Esophagus muscularis mucosa (tissue), 4 donors: ENCODE measurements around the gene SLC25A47. TPM values are rescaled to one million over a fixed set of nuclear protein-coding genes. Genes with fewer than 3 reads are reported as not detected.

ENCODE experiments used
- DNase-seq: peaks from one replicate; pipeline ENCODE4 v3.0.0-alpha.2; 2017; ENCODE audit errors: extremely low spot score
- H3K27ac ChIP-seq, 4 donors: fragments of 200-600 bp; sonication (generic); replicated peaks in 1 of 4; 1 replicate in 3 of 4; 2 replicates in 1 of 4; pipeline ENCODE4 v1.5.1; 2016 to 2019; ENCODE audit warnings: mild to moderate bottlenecking in 1 of 4
- H3K27me3 ChIP-seq, 4 donors: fragments of 200-600 bp; sonication (generic); one replicate each; pipeline versions ENCODE4 v1.5.1 to v1.6.0; 2016 to 2019
- H3K36me3 ChIP-seq, 4 donors: fragments of 200-600 bp; sonication (generic); one replicate each; pipeline ENCODE4 v1.5.1; 2016 to 2019
- H3K4me1 ChIP-seq, 4 donors: fragments of 200-600 bp; sonication (generic); one replicate each; pipeline ENCODE4 v1.5.1; 2016 to 2019
- H3K4me3 ChIP-seq, 4 donors: fragments of 200-600 bp; sonication (generic); 1 replicate in 2 of 4; 2 replicates in 2 of 4; pipeline ENCODE4 v1.5.1; 2016 to 2019; ENCODE audit warnings: mild to moderate bottlenecking in 4 of 4, moderate library complexity in 1 of 4
- H3K9me3 ChIP-seq, 4 donors: fragments of 200-600 bp; sonication (generic); 1 replicate in 3 of 4; 2 replicates in 1 of 4; pipeline ENCODE4 v1.5.1; 2016 to 2019
- EP300 ChIP-seq: sonication (generic); formaldehyde crosslinking; IDR thresholded peaks from one replicate; pipeline ENCODE4 v1.6.1; 2017; ENCODE audit warnings: antibody characterized with exemption
- POLR2A ChIP-seq: fragments of 450-650 bp; IDR thresholded peaks from one replicate; pipeline ENCODE4 v1.6.1; 2017; ENCODE audit warnings: antibody characterized with exemption, moderate library complexity, mild to moderate bottlenecking, low read depth
- POLR2AphosphoS5 ChIP-seq, 2 donors: sonication (generic); formaldehyde crosslinking; IDR thresholded peaks; one replicate each; pipeline ENCODE4 v1.6.1; 2017; ENCODE audit warnings: antibody characterized with exemption in 2 of 2
- WGBS: methylation state at CpG from one replicate; pipeline ENCODE4 v1.1.5; 2018; 5-methylcytosine and 5-hydroxymethylcytosine counted together
- intact Hi-C: fragments of 100-400 bp; cut with DNase I; formaldehyde crosslinking; loops from one replicate; pipeline ENCODE4 v1.15.1; 2023
- total RNA-seq, 4 donors: library from RNA; depleted of rRNA; stranded (reverse); fragments of >200 nt; gene quantifications; one replicate each; pipeline versions ENCODE4 v1.1.0 to v1.2.1, GENCODE V29; 2016
- TF ChIP-seq, protein P1 (sequence below), 3 experiments: fragments of 200-600 bp in 2 of 3; fragments of 450-650 bp in 1 of 3; sonication (generic) in 2 of 3; IDR thresholded peaks; one replicate each; pipeline ENCODE4 v1.5.1; 2017 to 2019; ENCODE audit warnings: antibody characterized with exemption in 3 of 3, mild to moderate bottlenecking in 2 of 3, moderate library complexity in 1 of 3

SLC25A47 gene
- total RNA-seq, 4 donors from 2014 or later: not detected

DNA sequence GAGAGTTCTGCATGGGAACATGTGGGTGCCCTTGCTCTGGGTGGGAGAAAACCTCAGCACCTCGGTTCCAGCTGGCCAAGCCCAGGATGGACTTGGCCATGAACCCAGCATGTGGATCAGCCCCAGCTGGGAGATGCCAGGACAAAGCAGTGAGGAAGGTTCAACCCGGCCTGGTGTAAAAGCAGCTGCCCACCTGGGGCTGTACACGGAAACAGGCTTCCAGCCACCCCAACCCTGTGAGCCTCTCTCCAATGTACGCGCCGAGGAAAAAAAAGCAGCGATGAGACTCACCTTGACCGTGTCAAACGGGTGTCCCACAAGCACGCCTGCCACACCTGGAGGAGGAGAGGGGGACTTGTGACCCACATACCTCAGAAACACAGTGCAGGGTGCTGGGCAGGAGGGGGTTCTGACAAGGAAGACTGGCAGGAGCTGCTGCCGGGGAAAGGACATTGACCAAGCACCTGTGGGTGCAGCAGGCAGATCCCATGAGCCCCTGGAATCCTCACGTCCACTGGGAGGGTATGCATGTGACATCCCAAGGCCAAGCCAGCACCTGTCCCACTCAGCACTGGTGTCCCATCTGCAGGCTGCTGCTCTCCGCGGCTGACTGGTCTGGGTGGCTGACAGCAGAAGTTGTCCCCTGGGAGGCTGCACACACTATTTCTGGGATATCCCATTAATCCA lies 24.4 kb upstream of the SLC25A47 start:
- DNase-seq: no peak
- Histone ChIP-seq H3K36me3 (peaks cover 4 to 11% (median 7%) of the 10 kb centered on the region in 4 donors), H3K4me1 (peaks cover 34 to 73% (median 59%) of the 10 kb centered on the region in 4 donors), H3K27ac (peak overlapping the region in 3 of 4 donors; percentile 81 to 84 (median 83)), H3K27me3 (no peaks in the 10 kb centered on the region), H3K4me3 (no peak overlapping the region), H3K9me3 (no peaks in the 10 kb centered on the region)
- TF ChIP-seq, protein P1, sequence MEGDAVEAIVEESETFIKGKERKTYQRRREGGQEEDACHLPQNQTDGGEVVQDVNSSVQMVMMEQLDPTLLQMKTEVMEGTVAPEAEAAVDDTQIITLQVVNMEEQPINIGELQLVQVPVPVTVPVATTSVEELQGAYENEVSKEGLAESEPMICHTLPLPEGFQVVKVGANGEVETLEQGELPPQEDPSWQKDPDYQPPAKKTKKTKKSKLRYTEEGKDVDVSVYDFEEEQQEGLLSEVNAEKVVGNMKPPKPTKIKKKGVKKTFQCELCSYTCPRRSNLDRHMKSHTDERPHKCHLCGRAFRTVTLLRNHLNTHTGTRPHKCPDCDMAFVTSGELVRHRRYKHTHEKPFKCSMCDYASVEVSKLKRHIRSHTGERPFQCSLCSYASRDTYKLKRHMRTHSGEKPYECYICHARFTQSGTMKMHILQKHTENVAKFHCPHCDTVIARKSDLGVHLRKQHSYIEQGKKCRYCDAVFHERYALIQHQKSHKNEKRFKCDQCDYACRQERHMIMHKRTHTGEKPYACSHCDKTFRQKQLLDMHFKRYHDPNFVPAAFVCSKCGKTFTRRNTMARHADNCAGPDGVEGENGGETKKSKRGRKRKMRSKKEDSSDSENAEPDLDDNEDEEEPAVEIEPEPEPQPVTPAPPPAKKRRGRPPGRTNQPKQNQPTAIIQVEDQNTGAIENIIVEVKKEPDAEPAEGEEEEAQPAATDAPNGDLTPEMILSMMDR (IDR thresholded peaks at IDR 0.05): no peak
- TF ChIP-seq POLR2A: no peak
- no peak for TF ChIP-seq POLR2AphosphoS5 (IDR thresholded peaks at IDR 0.05)
- TF ChIP-seq EP300: no peak
- intact Hi-C loops: no loop called here
- 93% methylated on average over 10 of the region's 14 CpGs for WGBS

DNA sequence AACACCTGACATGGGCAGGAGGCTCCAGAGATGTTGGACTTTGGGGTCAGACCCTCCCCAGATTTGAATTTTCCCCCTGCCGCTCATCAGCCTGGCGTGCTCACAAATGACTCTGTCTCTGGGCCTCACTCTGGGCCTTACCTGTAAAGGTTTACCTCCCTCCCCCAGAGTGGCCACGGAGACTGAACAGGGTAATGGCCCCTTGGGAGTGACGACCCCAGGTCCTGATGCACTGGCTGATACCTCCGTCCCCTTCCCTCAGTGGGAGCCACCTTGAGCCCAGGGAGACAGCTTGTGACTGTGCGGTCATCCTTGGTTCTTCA lies 23.9 kb upstream of the SLC25A47 start:
- Histone ChIP-seq H3K27me3 (no peaks in the 10 kb centered on the region), H3K27ac (peak overlapping the region in 1 of 4 donors; percentile 83), H3K36me3 (peaks cover 4 to 10% (median 7%) of the 10 kb centered on the region in 4 donors), H3K9me3 (no peaks in the 10 kb centered on the region), H3K4me1 (peaks cover 33 to 73% (median 59%) of the 10 kb centered on the region in 4 donors), H3K4me3 (no peak overlapping the region)
- no peak for TF ChIP-seq POLR2A
- TF ChIP-seq, protein P1 (IDR thresholded peaks at IDR 0.05): no peak
- TF ChIP-seq POLR2AphosphoS5 (IDR thresholded peaks at IDR 0.05): no peak
- no peak for TF ChIP-seq EP300
- 93% methylated on average over 6 of the region's 6 CpGs for WGBS
- DNase-seq: no peak
- intact Hi-C loops: no loop called here

DNA sequence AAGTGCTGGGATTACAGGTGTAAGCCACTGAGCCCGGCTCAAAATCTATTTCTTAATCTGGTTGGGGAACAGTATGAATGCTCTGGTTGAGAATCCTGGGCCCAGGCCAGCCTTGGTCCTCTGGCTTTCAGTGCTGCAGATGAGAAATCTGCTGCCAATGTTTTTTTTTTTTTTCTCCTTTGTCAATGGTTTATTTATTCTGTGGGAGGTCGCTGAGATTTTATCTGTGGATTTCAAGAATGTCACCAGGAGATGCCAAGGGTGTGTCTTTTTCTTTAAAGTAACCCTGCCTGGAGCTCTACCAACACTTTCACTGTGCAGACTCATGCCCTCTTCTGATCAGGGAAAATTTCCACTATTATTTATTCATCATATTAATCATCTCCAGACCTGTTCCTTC lies 20.5 kb upstream of the SLC25A47 start:
- Histone ChIP-seq H3K36me3 (peaks cover 4 to 10% (median 7%) of the 10 kb centered on the region in 4 donors), H3K27me3 (no peaks in the 10 kb centered on the region), H3K4me3 (no peak overlapping the region), H3K4me1 (peaks cover 29 to 66% (median 62%) of the 10 kb centered on the region in 4 donors), H3K27ac (peak overlapping the region in 1 of 4 donors; percentile 93), H3K9me3 (no peaks in the 10 kb centered on the region)
- intact Hi-C loops: no loop called here
- 44% methylated on average over 2 of the region's 2 CpGs for WGBS
- TF ChIP-seq POLR2A (no peak), EP300 (no peak), POLR2AphosphoS5 (IDR thresholded peaks at IDR 0.05) (no peak)
- TF ChIP-seq, protein P1 (IDR thresholded peaks at IDR 0.05): no peak
- DNase-seq: no peak

DNA sequence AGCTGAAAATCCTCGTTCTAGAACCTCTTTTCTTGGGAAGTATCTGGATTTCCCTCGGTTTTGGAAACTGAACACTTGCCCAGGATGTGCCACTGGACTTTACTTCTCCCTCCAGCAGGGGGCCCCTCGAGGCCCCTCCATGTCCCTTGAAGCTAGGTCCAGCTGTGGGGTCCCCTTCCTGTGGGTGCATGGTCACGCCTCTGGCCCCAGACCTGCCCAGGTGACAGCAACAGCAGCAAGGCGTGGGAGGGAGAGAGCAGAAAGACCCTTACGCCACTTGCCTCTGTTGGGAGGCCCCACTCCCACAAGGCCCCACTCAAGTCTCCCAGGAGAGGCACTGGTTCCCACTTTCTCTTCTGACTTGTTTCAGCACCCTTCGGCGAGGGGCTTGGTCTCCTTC lies 20.0 kb upstream of the SLC25A47 start:
- H3K27ac ChIP-seq: peak overlapping the region; percentile 21 to 93 (median 58)
- DNase-seq: no peak
- H3K4me1 ChIP-seq: peaks cover 26 to 66% (median 62%) of the 10 kb centered on the region in 4 donors
- H3K36me3 ChIP-seq: peaks cover 4 to 10% (median 7%) of the 10 kb centered on the region in 4 donors
- intact Hi-C loops: no loop called here
- no peaks in the 10 kb centered on the region for H3K9me3 ChIP-seq
- H3K4me3 ChIP-seq: no peak overlapping the region
- no peaks in the 10 kb centered on the region for H3K27me3 ChIP-seq
- WGBS: 74% methylated on average over 8 of the region's 8 CpGs
- TF ChIP-seq, protein P1 (IDR thresholded peaks at IDR 0.05): peak; percentile 39 to 66 (median 42)
- no peak for TF ChIP-seq EP300
